ENCODE data around the gene DHDDS.

The DHDDS gene

DNA sequence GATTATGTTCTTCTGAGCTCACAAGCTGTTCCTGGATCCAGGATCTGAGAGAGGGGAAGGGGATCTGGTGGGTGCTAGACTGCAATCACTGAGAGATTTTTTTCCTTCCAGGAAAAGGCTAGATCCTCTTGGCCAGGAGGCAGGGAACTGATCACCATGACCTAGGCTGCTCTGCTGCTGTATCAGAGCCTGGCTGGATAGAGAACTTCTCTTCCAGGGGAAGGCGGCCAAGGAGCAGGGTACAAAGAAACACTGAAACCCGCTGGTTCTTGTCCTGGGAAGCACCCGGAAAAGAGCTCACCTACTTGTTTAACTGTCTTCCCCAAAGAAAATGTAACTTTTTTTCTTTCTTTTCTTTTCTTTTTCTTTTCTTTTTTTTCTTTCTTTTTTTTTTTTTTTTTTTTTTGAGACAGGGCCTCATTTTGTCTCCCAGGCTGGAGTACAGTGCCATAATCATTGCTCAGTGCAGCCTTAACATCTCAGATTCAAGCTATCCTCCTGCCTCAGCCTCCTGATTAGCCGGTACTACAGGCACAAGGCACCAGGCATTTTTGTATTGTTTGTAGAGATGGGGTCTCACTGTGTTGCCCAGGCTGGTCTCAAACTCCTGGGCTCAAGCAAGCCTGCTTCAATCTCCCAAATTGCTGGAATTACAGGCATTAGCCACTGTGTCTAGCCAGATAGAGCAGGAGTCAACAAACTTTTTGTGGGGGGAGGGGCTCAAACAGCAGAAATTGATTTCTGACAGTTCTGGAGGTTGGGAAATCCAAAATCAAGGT, 85.1 kb downstream of the DHDDS start:
- DNase-seq (ENCODE audit: low read depth) = no peak
- no peak overlapping the region for H3K4me3 ChIP-seq (ENCODE audit: low read depth, low read length)
- TF ChIP-seq POLR2A (IDR thresholded peaks at IDR 0.05; ENCODE audit: extremely low read depth, insufficient read length) (no peak), MYC (IDR thresholded peaks at IDR 0.05; ENCODE audit: low read depth, low read length) (no peak)
- TF ChIP-seq, protein P1, sequence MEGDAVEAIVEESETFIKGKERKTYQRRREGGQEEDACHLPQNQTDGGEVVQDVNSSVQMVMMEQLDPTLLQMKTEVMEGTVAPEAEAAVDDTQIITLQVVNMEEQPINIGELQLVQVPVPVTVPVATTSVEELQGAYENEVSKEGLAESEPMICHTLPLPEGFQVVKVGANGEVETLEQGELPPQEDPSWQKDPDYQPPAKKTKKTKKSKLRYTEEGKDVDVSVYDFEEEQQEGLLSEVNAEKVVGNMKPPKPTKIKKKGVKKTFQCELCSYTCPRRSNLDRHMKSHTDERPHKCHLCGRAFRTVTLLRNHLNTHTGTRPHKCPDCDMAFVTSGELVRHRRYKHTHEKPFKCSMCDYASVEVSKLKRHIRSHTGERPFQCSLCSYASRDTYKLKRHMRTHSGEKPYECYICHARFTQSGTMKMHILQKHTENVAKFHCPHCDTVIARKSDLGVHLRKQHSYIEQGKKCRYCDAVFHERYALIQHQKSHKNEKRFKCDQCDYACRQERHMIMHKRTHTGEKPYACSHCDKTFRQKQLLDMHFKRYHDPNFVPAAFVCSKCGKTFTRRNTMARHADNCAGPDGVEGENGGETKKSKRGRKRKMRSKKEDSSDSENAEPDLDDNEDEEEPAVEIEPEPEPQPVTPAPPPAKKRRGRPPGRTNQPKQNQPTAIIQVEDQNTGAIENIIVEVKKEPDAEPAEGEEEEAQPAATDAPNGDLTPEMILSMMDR (IDR thresholded peaks at IDR 0.05; ENCODE audit: low read depth, low read length) = no peak
- TF ChIP-seq, protein P2, sequence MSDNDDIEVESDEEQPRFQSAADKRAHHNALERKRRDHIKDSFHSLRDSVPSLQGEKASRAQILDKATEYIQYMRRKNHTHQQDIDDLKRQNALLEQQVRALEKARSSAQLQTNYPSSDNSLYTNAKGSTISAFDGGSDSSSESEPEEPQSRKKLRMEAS (IDR thresholded peaks at IDR 0.05; ENCODE audit: low read depth, low read length) = no peak

DNA sequence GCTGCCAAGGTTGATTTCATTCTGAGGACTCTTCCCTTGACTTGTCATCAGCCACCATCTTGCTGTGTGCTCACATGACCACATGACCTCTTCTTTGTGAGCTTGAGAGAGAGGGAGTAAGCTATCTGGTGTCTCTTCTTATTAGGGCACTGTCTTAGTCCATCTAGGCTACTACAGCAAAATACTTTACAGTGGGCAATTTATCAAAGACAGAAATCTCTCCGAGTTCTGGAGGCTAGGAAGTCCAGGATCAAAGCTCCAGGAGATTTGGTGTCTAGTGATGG, 85.6 kb downstream of the DHDDS start:
- no peak for DNase-seq (ENCODE audit: low read depth)
- TF ChIP-seq, protein P2 (IDR thresholded peaks at IDR 0.05; ENCODE audit: low read depth, low read length) = no peak
- TF ChIP-seq, protein P1 (IDR thresholded peaks at IDR 0.05; ENCODE audit: low read depth, low read length) = no peak
- no peak for TF ChIP-seq POLR2A (IDR thresholded peaks at IDR 0.05; ENCODE audit: extremely low read depth, insufficient read length)
- TF ChIP-seq MYC (IDR thresholded peaks at IDR 0.05; ENCODE audit: low read depth, low read length) = no peak

DNA sequence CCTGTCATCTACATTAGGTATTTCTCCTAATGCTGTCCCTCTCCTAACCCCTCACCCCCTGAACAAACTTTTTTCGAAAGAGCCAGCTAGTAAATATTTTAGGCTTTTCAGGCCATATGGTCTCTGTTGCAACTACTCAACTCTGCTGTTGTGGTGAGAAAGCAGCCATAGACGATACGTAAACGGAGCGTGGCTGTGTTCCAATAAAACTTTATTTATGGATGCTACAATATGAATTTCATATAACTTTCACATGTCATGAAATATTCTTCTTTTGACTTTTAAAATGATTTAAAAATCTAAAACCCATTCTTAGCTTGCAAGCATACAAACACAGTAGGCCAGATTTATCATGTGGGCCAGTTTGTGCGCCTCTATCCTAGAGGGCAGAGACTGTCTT, 86.2 kb downstream of the DHDDS start:
- TF ChIP-seq MYC (IDR thresholded peaks at IDR 0.05; ENCODE audit: low read depth, low read length) = no peak
- TF ChIP-seq, protein P1 (IDR thresholded peaks at IDR 0.05; ENCODE audit: low read depth, low read length) = no peak
- TF ChIP-seq, protein P2 (IDR thresholded peaks at IDR 0.05; ENCODE audit: low read depth, low read length) = no peak
- no peak for TF ChIP-seq POLR2A (IDR thresholded peaks at IDR 0.05; ENCODE audit: extremely low read depth, insufficient read length)
- no peak overlapping the region for H3K4me3 ChIP-seq (ENCODE audit: low read depth, low read length)
- no peak for DNase-seq (ENCODE audit: low read depth)

More for the DNA sequence above, 85.6 kb downstream of the DHDDS start:
- H3K4me3 ChIP-seq (ENCODE audit: low read depth, low read length) = no peak overlapping the region

DNA sequence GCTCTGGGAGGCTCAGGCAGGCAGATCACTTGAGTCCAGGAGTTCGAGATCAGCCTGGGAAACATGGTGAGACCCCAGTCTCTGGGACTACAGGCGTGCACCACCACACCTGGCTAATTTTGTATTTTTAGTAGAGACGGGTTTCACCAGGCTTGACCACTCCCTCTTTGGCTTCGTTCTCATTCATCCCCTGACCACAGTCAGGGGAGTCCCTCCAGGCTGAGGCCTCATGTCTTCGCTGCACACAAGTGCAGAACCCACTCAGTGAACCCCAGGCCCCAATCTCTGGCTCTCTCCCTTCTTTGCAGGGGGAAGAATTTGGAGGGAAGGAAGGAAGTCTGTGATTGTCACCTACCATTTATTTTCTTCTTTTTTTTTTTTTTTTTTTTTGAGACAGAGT, 88.2 kb downstream of the DHDDS start:
- DNase-seq (ENCODE audit: low read depth) = no peak
- TF ChIP-seq MYC (IDR thresholded peaks at IDR 0.05; ENCODE audit: low read depth, low read length) (no peak), POLR2A (IDR thresholded peaks at IDR 0.05; ENCODE audit: extremely low read depth, insufficient read length) (no peak)
- TF ChIP-seq, protein P2 (IDR thresholded peaks at IDR 0.05; ENCODE audit: low read depth, low read length) = no peak
- TF ChIP-seq, protein P1 (IDR thresholded peaks at IDR 0.05; ENCODE audit: low read depth, low read length) = no peak
- H3K4me3 ChIP-seq (ENCODE audit: low read depth, low read length) = no peak overlapping the region

Measured in NB4 (cell line).